NOMO-1 treated with DMSO at 0.1 percent for 48 hours (cell line): ENCODE results near the gene TEAD1.
"Not testable (repeated sequence)": the region's sequence is repeated elsewhere in the genome, so short reads cannot be mapped to it uniquely, and the experiment has no call there.

Experiments used
- DNase-seq: peaks from one replicate; lab custom pipeline; 2025; ENCODE audit not compliant: unreplicated experiment; lab: John Stamatoyannopoulos, UW

The TEAD1 gene

GRCh38 chr11:12856338-12856737, 182.1 kb downstream of the TEAD1 start:
- DNase-seq = no peak

GRCh38 chr11:12857572-12857971, 183.4 kb downstream of the TEAD1 start:
- DNase-seq = no peak

- DNase-seq = no peak
These were observed 185.8 kb downstream of the TEAD1 start for GRCh38 chr11:12859872-12860657.

GRCh38 chr11:12860827-12861226, 186.6 kb downstream of the TEAD1 start:
- peak; percentile 78 for DNase-seq

GRCh38 chr11:12862696-12863469, 188.7 kb downstream of the TEAD1 start:
- DNase-seq = no peak

GRCh38 chr11:12863605-12864121, 189.4 kb downstream of the TEAD1 start:
- no peak for DNase-seq

GRCh38 chr11:12864316-12865156, 190.3 kb downstream of the TEAD1 start:
- DNase-seq = peak; percentile 31

GRCh38 chr11:12865863-12866595, 191.8 kb downstream of the TEAD1 start:
- no peak for DNase-seq

- DNase-seq = no peak
These were observed 193.3 kb downstream of the TEAD1 start for GRCh38 chr11:12867531-12867930.

- DNase-seq = no peak
These were observed 194.3 kb downstream of the TEAD1 start for GRCh38 chr11:12868315-12869073.

- DNase-seq = no peak
These were observed 197.0 kb downstream of the TEAD1 start for GRCh38 chr11:12871241-12871640.

GRCh38 chr11:12871788-12872321, 197.6 kb downstream of the TEAD1 start:
- DNase-seq = no peak

GRCh38 chr11:12876340-12876739, 202.1 kb downstream of the TEAD1 start:
- no peak for DNase-seq

GRCh38 chr11:12876988-12877387, 202.8 kb downstream of the TEAD1 start:
- DNase-seq = no peak

GRCh38 chr11:12877508-12877907, 203.3 kb downstream of the TEAD1 start:
- not testable (repeated sequence) for DNase-seq

GRCh38 chr11:12880327-12880726, 206.1 kb downstream of the TEAD1 start:
- DNase-seq = no peak

GRCh38 chr11:12882670-12883069, 208.4 kb downstream of the TEAD1 start:
- DNase-seq = no peak

GRCh38 chr11:12884751-12885318, 210.6 kb downstream of the TEAD1 start:
- DNase-seq = no peak

- DNase-seq = no peak
These were observed 211.6 kb downstream of the TEAD1 start for GRCh38 chr11:12885717-12886239.
